Hematopoietic multipotent progenitor cell treated with erythropoietin and hydrocortisone succinate and interleukin-3 and kit ligand, for 6 days (in vitro differentiated cells): ENCODE measurements around the gene DIPK1B.
A peak's percentile ranks its signal among the peaks of the same experiment; 100 is the strongest.

Experiments
- DNase-seq: peaks from one replicate; pipeline ENCODE4 v3.0.0-alpha.2; 2015

Gene DIPK1B

GRCh38 chr9:136686794-136687711 is 25.3 kb upstream of the DIPK1B start, which contains the start of gene AGPAT2:
Gene AGPAT2, minus strand, starts transcription at chr9:136687457. Its CDS starts 100 bp downstream, at chr9:136687357.
- peak; percentile 89 for DNase-seq

- no peak for DNase-seq
Measured at GRCh38 chr9:136687721-136688223, 24.6 kb upstream of the DIPK1B start.

GRCh38 chr9:136688274-136689107 is 23.9 kb upstream of the DIPK1B start:
- DNase-seq: no peak

GRCh38 chr9:136689108-136689460 is 23.3 kb upstream of the DIPK1B start:
- DNase-seq: no peak

GRCh38 chr9:136690104-136690805 is 22.1 kb upstream of the DIPK1B start:
- no peak for DNase-seq

- no peak for DNase-seq
Measured at GRCh38 chr9:136690806-136691261, 21.5 kb upstream of the DIPK1B start.

- DNase-seq: no peak
Measured at GRCh38 chr9:136691316-136692184, 20.8 kb upstream of the DIPK1B start.

- DNase-seq: no peak
Measured at GRCh38 chr9:136692185-136693134, 19.9 kb upstream of the DIPK1B start.

GRCh38 chr9:136693135-136693489 is 19.3 kb upstream of the DIPK1B start:
- no peak for DNase-seq

- no peak for DNase-seq
Measured at GRCh38 chr9:136693490-136694162, 18.7 kb upstream of the DIPK1B start.

- DNase-seq: peak; percentile 79
Measured at GRCh38 chr9:136694163-136694871, 18.1 kb upstream of the DIPK1B start.

- DNase-seq: no peak
Measured at GRCh38 chr9:136694872-136695247, 17.5 kb upstream of the DIPK1B start.

GRCh38 chr9:136695435-136695895 is 16.9 kb upstream of the DIPK1B start:
- no peak for DNase-seq

- DNase-seq: no peak
Measured at GRCh38 chr9:136695955-136696354, 16.4 kb upstream of the DIPK1B start.

GRCh38 chr9:136696502-136696901 is 15.9 kb upstream of the DIPK1B start:
- no peak for DNase-seq

GRCh38 chr9:136697146-136697820 is 15.1 kb upstream of the DIPK1B start:
- no peak for DNase-seq

GRCh38 chr9:136697821-136698526 is 14.4 kb upstream of the DIPK1B start:
- DNase-seq: peak; percentile 68

GRCh38 chr9:136698635-136699246 is 13.6 kb upstream of the DIPK1B start:
- no peak for DNase-seq
